Umbilical cord (tissue), 2 donors: ENCODE data around the gene PRKG1. TPM values are rescaled to one million over a fixed set of nuclear protein-coding genes. Genes with fewer than 3 reads are reported as not detected.

Experiments
- DNase-seq: peaks from one replicate; pipeline ENCODE4 v3.0.0-alpha.2; 2015; ENCODE audit warnings: low spot score
- total RNA-seq: library from RNA; depleted of rRNA; stranded (reverse); fragments of >200 nt; gene quantifications from one replicate; pipeline ENCODE4 v1.2.3, GENCODE V29; 2014; ENCODE audit warnings: low replicate concordance; ENCODE audit not compliant: insufficient read depth

Gene PRKG1
- total RNA-seq, 1 donor from 2014 or later = 144 TPM

- DNase-seq = no peak
Measured at GRCh38 chr10:52048051-52048450, 973.8 kb downstream of the PRKG1 start.

- no peak for DNase-seq
Measured at GRCh38 chr10:52050429-52051047, 976.3 kb downstream of the PRKG1 start.

- DNase-seq = peak; percentile 59
Measured at GRCh38 chr10:52053497-52053896, 979.2 kb downstream of the PRKG1 start.

DNA sequence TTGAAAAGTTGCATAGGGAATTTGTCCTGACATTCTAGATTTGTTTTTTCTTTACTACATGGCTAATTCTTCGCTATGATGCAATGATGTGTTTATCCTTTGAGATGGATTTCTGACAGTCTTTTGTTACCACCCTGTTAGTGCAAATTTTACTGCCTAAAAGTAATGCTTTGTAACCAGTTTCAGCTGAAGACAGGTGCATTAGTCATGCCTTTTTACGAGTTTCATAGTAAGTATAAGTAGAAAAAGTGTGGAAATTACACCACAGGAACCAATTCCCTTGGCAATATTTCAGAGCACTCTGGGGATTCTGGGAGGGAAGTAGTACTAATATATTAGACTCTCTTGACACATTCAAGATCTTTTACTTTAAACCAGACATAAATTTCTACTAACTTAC lies 982.0 kb downstream of the PRKG1 start:
- DNase-seq = no peak

- no peak for DNase-seq
Measured at GRCh38 chr10:52059089-52059488, 984.8 kb downstream of the PRKG1 start.

DNA sequence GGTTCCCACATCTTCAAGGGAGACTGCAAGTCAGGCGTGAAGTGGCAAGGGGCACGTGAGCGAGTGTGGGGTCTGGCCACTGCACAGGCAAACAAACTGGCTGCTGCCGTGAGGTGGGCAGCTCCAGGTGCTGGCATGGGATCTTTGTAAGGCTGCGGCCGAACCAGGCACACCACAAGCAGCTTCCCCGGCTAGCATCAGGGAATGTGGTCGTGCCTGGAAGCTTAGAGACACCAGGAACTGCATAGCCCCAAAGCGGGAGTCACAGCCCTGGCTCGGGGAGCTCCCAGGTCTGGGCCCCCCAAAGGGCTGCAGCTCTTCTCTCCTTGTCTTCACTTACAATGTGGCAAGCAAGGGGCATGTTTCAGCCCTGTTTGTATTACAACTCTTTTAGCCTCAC lies 988.9 kb downstream of the PRKG1 start:
- no peak for DNase-seq

- no peak for DNase-seq
Measured at GRCh38 chr10:52064084-52064845, 990.0 kb downstream of the PRKG1 start.

DNA sequence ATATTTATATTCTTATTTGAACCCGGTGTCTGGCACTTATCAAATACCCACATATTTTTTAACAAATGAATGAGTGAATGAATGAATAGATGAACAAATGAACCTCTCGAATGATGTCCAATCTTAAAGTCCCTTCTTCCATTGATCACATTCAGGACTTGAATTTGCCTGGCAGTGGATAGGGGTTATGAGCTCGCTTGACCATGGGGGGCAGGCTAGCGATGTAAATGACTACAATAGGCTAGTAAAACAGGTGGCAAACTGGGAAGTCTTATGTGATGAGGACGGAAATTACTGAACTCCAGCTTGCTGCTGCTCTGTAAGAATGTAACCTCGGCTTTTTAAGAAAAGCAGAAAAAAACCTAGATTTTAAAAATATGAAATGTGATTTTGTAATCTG lies 992.1 kb downstream of the PRKG1 start:
- DNase-seq = no peak

GRCh38 chr10:52068485-52068884 lies 994.2 kb downstream of the PRKG1 start:
- no peak for DNase-seq

GRCh38 chr10:52071814-52072213 lies 997.5 kb downstream of the PRKG1 start:
- no peak for DNase-seq

DNA sequence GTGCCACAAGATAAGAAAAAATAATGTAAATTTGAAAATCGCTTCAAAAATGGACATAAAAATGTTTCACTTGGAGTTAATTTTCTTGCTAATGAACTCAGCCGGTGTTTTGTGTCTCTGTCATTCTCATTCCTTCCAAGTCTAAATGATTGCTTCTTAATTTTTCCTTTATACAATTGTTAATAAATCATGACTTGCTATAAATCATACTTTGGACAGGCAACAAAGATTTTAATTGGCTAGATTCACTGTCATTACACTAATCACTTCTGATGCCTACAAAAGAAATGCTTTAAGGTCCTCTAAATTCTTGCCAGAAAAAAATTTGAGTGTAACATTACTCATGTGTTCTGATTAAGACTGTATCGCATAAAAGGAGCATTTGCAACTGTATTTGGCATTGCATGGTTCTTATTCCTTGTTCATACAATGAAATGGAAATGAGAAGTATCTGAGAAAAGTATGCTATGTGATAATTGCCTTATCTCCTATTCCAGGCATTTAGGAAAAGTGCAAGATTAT lies 1000.3 kb downstream of the PRKG1 start:
- DNase-seq = no peak

GRCh38 chr10:52077814-52078213 lies 1003.5 kb downstream of the PRKG1 start:
- no peak for DNase-seq

DNA sequence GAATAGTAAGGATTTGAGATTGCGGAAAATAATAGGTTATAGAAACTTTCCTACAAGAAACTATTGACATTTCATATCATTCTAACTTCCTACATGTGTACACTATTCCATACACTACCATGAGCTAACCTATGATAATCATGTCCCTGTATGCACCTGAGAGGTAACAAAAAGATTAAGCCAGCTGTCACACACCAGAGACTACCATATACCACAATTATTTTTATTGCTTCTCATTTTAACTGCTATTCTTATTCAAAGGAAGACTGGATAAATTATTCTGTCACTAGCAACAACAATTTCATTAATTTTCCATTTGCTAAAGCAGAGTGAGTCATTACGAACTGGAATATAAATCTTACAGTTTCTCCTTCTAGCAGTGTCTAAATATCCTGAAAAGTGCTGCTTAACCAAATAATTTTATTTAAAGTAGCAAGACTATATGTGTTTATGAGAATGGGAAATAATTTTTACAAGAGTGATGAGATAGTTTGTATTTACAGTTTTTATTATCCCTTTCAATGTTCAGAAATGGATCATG lies 1004.2 kb downstream of the PRKG1 start:
- no peak for DNase-seq

DNA sequence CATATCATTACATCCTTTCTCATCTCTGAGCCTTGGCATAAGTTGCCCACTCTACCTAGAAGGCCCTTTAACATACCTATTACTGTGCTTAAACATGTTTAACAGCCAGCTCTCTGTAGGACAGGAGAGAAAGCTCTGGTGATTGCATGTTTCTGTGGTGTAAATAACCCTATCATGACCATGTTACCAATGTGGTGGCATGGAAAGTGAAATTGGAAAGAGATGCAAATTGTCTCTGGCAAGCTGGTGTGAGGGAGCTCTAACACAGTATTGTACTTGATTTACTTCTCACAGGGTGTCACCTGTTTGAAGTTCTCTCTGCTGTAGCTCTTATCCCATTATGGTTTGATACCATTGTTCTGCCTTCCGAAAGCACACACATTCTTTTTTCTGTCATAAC lies 1008.0 kb downstream of the PRKG1 start:
- no peak for DNase-seq

DNA sequence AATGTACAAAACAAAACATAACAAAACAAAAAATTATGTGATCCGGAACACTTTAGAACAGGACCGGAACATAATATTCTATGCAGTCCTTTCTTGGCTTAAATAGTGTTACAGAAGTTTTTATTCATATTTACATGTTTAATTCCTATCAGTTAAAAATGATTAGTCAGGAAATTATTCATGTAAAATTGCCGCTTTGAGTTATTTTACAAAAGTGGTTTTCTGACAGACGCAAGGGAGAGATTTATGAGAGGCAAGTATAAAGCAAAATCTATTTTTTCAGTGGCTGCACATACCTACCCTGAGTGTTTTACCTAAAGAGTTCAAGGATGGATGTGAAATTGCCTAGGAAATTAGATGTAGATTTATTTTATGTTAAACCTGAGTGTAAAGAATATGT lies 1009.1 kb downstream of the PRKG1 start:
- no peak for DNase-seq

DNA sequence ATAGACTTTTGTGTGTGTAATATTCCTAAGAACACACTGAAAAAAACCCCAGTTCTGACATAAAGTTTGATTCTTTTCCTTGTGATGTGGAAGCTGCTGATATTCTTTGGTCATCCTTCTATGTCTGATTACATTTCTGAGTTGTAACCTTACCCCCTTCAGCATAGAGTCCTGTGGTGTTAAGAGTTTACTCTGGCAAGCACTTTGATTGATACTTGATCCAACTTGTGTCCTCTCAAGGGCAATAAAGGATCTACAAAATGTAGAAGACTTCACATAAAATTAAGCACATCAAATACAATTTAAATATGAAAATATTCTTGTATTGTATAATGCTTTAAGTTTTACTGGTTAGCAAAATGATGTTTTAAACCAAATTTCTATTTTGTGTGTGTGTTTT lies 1018.1 kb downstream of the PRKG1 start:
- DNase-seq = no peak

DNA sequence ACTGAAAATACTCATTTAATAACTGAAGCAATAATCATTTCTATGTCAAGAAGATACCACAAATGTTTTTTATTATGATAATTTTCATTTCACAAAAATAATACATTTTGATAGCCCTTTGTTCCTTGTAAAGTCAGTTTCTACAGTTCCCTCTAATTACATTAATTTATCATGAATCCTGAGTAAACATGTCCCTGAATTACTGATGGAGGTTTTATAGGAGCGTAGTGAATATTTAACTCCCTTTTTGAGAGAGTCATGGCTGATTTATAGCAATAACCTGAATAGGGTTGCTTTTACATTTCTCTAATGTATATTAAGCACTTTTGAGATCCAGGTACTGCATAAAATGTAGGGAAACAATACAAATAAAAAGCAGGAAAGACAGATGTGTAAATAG lies 1023.8 kb downstream of the PRKG1 start:
- DNase-seq = no peak

GRCh38 chr10:52099026-52099600 lies 1024.8 kb downstream of the PRKG1 start:
- DNase-seq = no peak

DNA sequence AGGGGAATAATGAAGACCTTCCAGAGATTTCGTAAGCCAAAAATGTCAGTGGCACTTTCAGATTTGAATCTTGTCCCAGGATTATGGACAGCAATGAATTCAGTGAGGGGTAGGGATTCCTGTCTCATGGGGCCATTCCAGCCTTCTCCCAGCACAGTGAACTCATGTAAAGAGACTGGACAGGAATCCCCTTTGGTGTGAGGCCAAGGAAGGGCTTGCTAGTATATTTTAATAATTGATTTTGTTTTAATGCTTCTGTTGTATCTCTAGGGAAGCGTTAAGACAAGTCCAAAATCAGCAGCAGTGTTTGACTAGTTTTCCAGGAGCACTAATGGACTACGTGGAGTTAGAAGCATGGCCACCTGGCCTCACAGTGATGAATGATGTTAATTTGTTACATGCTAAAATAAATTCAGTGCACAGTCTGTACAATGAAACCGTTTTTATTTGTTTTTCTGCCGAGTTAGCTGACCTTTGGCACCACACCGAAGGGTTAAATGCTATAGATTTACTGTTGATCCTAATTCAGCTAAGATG lies 1025.8 kb downstream of the PRKG1 start:
- no peak for DNase-seq

- DNase-seq = no peak
Measured at GRCh38 chr10:52105301-52105700, 1031.0 kb downstream of the PRKG1 start.

GRCh38 chr10:52106011-52106410 lies 1031.7 kb downstream of the PRKG1 start:
- no peak for DNase-seq

DNA sequence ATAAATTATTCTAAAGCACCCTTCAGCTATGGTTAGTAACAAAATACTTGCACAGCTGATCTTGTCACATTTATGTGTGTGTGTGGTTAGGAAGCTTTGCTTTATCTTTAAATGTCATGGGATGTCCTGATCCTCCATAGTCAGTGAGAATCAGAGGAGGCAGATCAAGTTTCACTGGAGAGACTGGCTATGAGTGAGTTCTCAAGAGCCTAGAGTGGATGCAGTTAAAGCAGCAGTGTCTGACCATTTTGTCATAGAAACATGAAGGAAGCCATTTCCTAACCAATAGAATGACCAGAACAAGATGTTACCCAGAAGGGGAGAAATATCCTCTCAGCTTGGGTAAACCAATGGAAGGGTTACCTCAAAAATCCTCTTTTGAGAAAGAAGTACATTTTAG lies 1032.6 kb downstream of the PRKG1 start:
- no peak for DNase-seq
